ENCODE data around the gene FAM222A.
A peak's percentile ranks its signal among the peaks of the same experiment; 100 is the strongest.

FAM222A gene

GRCh38 chr12:109719123-109720022, 5.7 kb downstream of the FAM222A start:
- peaks cover 1 to 4% of the 10 kb centered on the region in 2 donors for H3K4me1 Mint-ChIP-seq (ENCODE audit: low read depth in 2 of 2)
- no peak overlapping the region for H3K4me3 Mint-ChIP-seq
- H3K36me3 Mint-ChIP-seq (ENCODE audit: insufficient read depth) = peaks cover 10% of the 10 kb centered on the region
- ATAC-seq (replicated peaks) (no peak), DNase-seq (no peak)
- no peaks in the 10 kb centered on the region for H3K9me3 Mint-ChIP-seq
- H3K27ac Mint-ChIP-seq = peak overlapping the region in 1 of 2 donors; percentile 23
- peaks cover 6 to 13% of the 10 kb centered on the region in 2 donors for H3K27me3 Mint-ChIP-seq

GRCh38 chr12:109720152-109720856, 6.7 kb downstream of the FAM222A start:
- Mint-ChIP-seq H3K27me3 (peaks cover 6 to 13% of the 10 kb centered on the region in 2 donors), H3K36me3 (ENCODE audit: insufficient read depth) (peaks cover 7% of the 10 kb centered on the region), H3K9me3 (no peaks in the 10 kb centered on the region), H3K4me3 (no peak overlapping the region), H3K27ac (peak overlapping the region in 1 of 2 donors; percentile 23), H3K4me1 (ENCODE audit: low read depth in 2 of 2) (peaks cover 1 to 4% of the 10 kb centered on the region in 2 donors)
- DNase-seq = no peak
- ATAC-seq (replicated peaks) = no peak

GRCh38 chr12:109720857-109721189, 7.2 kb downstream of the FAM222A start:
- no peak overlapping the region for H3K4me3 Mint-ChIP-seq

GRCh38 chr12:109721276-109721675, 7.7 kb downstream of the FAM222A start:
- H3K36me3 Mint-ChIP-seq (ENCODE audit: insufficient read depth) = peaks cover 7% of the 10 kb centered on the region
- H3K4me3 Mint-ChIP-seq = no peak overlapping the region
- peaks cover 0 to 4% of the 10 kb centered on the region in 2 donors for H3K4me1 Mint-ChIP-seq (ENCODE audit: low read depth in 2 of 2)
- peaks cover 6 to 13% of the 10 kb centered on the region in 2 donors for H3K27me3 Mint-ChIP-seq
- no peak overlapping the region for H3K27ac Mint-ChIP-seq
- no peaks in the 10 kb centered on the region for H3K9me3 Mint-ChIP-seq
- ATAC-seq (replicated peaks) (no peak), DNase-seq (no peak)

More at GRCh38 chr12:109720857-109721189, 7.2 kb downstream of the FAM222A start:
- no peak overlapping the region for H3K27ac Mint-ChIP-seq
- peaks cover 0 to 4% of the 10 kb centered on the region in 2 donors for H3K4me1 Mint-ChIP-seq (ENCODE audit: low read depth in 2 of 2)
- no peak for ATAC-seq (replicated peaks)
- peaks cover 7% of the 10 kb centered on the region for H3K36me3 Mint-ChIP-seq (ENCODE audit: insufficient read depth)
- peaks cover 6 to 13% of the 10 kb centered on the region in 2 donors for H3K27me3 Mint-ChIP-seq
- H3K9me3 Mint-ChIP-seq = no peaks in the 10 kb centered on the region
- no peak for DNase-seq

- Mint-ChIP-seq H3K27me3 (peaks cover 4 to 8% of the 10 kb centered on the region in 2 donors), H3K9me3 (no peaks in the 10 kb centered on the region), H3K36me3 (ENCODE audit: insufficient read depth) (peaks cover 7% of the 10 kb centered on the region), H3K4me1 (ENCODE audit: low read depth in 2 of 2) (peaks cover 0 to 4% of the 10 kb centered on the region in 2 donors), H3K4me3 (no peak overlapping the region), H3K27ac (peak overlapping the region; percentile 16 to 44)
- ATAC-seq (replicated peaks) = no peak
- no peak for DNase-seq
Measured at GRCh38 chr12:109722022-109722720, 8.5 kb downstream of the FAM222A start.

- no peak for ATAC-seq (replicated peaks)
- Mint-ChIP-seq H3K4me3 (no peak overlapping the region), H3K9me3 (no peaks in the 10 kb centered on the region), H3K4me1 (ENCODE audit: low read depth in 2 of 2) (peaks cover 0 to 4% of the 10 kb centered on the region in 2 donors), H3K27me3 (peaks cover 0 to 3% of the 10 kb centered on the region in 2 donors), H3K27ac (peak overlapping the region in 1 of 2 donors; percentile 44), H3K36me3 (ENCODE audit: insufficient read depth) (peaks cover 4% of the 10 kb centered on the region)
- DNase-seq = no peak
Measured at GRCh38 chr12:109722721-109723094, 9.1 kb downstream of the FAM222A start.

GRCh38 chr12:109723311-109723881, 9.8 kb downstream of the FAM222A start:
- H3K4me3 Mint-ChIP-seq = no peak overlapping the region
- DNase-seq (no peak), ATAC-seq (replicated peaks) (no peak)
- H3K9me3 Mint-ChIP-seq = no peaks in the 10 kb centered on the region
- no peaks in the 10 kb centered on the region for H3K27me3 Mint-ChIP-seq
- peaks cover 0 to 4% of the 10 kb centered on the region in 2 donors for H3K4me1 Mint-ChIP-seq (ENCODE audit: low read depth in 2 of 2)
- no peak overlapping the region for H3K27ac Mint-ChIP-seq
- H3K36me3 Mint-ChIP-seq (ENCODE audit: insufficient read depth) = peaks cover 4% of the 10 kb centered on the region

GRCh38 chr12:109724321-109724892, 10.8 kb downstream of the FAM222A start:
- H3K27me3 Mint-ChIP-seq = no peaks in the 10 kb centered on the region
- peaks cover 0 to 4% of the 10 kb centered on the region in 2 donors for H3K4me1 Mint-ChIP-seq (ENCODE audit: low read depth in 2 of 2)
- no peak overlapping the region for H3K4me3 Mint-ChIP-seq
- no peak for ATAC-seq (replicated peaks)
- DNase-seq = no peak
- no peak overlapping the region for H3K27ac Mint-ChIP-seq
- H3K36me3 Mint-ChIP-seq (ENCODE audit: insufficient read depth) = peaks cover 4% of the 10 kb centered on the region
- H3K9me3 Mint-ChIP-seq = no peaks in the 10 kb centered on the region

- no peaks in the 10 kb centered on the region for H3K27me3 Mint-ChIP-seq
- no peaks in the 10 kb centered on the region for H3K36me3 Mint-ChIP-seq (ENCODE audit: insufficient read depth)
- no peak for ATAC-seq (replicated peaks)
- H3K4me3 Mint-ChIP-seq = no peak overlapping the region
- DNase-seq = no peak
- no peak overlapping the region for H3K27ac Mint-ChIP-seq
- H3K9me3 Mint-ChIP-seq = no peaks in the 10 kb centered on the region
- H3K4me1 Mint-ChIP-seq (ENCODE audit: low read depth in 2 of 2) = peaks cover 0 to 4% of the 10 kb centered on the region in 2 donors
Measured at GRCh38 chr12:109725321-109726105, 11.9 kb downstream of the FAM222A start.

- Mint-ChIP-seq H3K4me3 (no peak overlapping the region), H3K9me3 (no peaks in the 10 kb centered on the region), H3K36me3 (ENCODE audit: insufficient read depth) (no peaks in the 10 kb centered on the region), H3K27me3 (no peaks in the 10 kb centered on the region), H3K4me1 (ENCODE audit: low read depth in 2 of 2) (peaks cover 0 to 4% of the 10 kb centered on the region in 2 donors), H3K27ac (no peak overlapping the region)
- no peak for ATAC-seq (replicated peaks)
- no peak for DNase-seq
Measured at GRCh38 chr12:109726106-109726497, 12.5 kb downstream of the FAM222A start.

- Mint-ChIP-seq H3K9me3 (no peaks in the 10 kb centered on the region), H3K4me1 (ENCODE audit: low read depth in 2 of 2) (peaks cover 0 to 4% of the 10 kb centered on the region in 2 donors), H3K27ac (no peak overlapping the region), H3K27me3 (no peaks in the 10 kb centered on the region), H3K4me3 (no peak overlapping the region), H3K36me3 (ENCODE audit: insufficient read depth) (no peaks in the 10 kb centered on the region)
- ATAC-seq (replicated peaks) (no peak), DNase-seq (no peak)
Measured at GRCh38 chr12:109726511-109727038, 12.9 kb downstream of the FAM222A start.

GRCh38 chr12:109727039-109727723, 13.6 kb downstream of the FAM222A start:
- Mint-ChIP-seq H3K9me3 (no peaks in the 10 kb centered on the region), H3K27me3 (peaks cover 0 to 4% of the 10 kb centered on the region in 2 donors), H3K4me1 (ENCODE audit: low read depth in 2 of 2) (no peaks in the 10 kb centered on the region), H3K36me3 (ENCODE audit: insufficient read depth) (no peaks in the 10 kb centered on the region), H3K27ac (no peak overlapping the region), H3K4me3 (no peak overlapping the region)
- ATAC-seq (replicated peaks) (no peak), DNase-seq (no peak)
